GM23338 (cell line): ENCODE measurements around the gene URAD. TPM values are rescaled to one million over a fixed set of nuclear protein-coding genes. Genes with fewer than 3 reads are reported as not detected.
"Not testable (repeated sequence)": the region's sequence is repeated elsewhere in the genome, so short reads cannot be mapped to it uniquely, and the experiment has no call there.

Experiments used
- ATAC-seq: fragments of 200-7000 bp; cut with Tn5 transposase; 3 replicates; pipeline ENCODE4 v1.9.1; 2020
- DNase-seq: peaks from one replicate; pipeline ENCODE4 v3.0.0-alpha.2; 2015; ENCODE audit warnings: low spot score
- H2AFZ ChIP-seq: fragments of 200-600 bp; sonication (generic); 2 replicates; pipeline ENCODE4 v1.8.0; 2016; ENCODE audit warnings: antibody characterized with exemption, mild to moderate bottlenecking, moderate library complexity
- H3F3A ChIP-seq: fragments of 200-600 bp; sonication (generic); replicated peaks from 2 replicates; pipeline ENCODE4 v1.8.0; 2017; ENCODE audit warnings: antibody characterized with exemption, mixed run types, low read depth
- H3K27ac ChIP-seq: fragments of 200-600 bp; sonication (generic); 2 replicates; pipeline ENCODE4 v1.6.1; 2016; ENCODE audit warnings: low read depth
- H3K27me3 ChIP-seq: fragments of 200-600 bp; sonication (generic); 2 replicates; pipeline ENCODE4 v1.8.0; 2016; ENCODE audit warnings: mild to moderate bottlenecking, mixed run types, moderate library complexity; ENCODE audit not compliant: insufficient read depth
- H3K36me3 ChIP-seq: fragments of 200-600 bp; sonication (generic); 2 replicates; pipeline ENCODE4 v1.8.0; 2016; ENCODE audit warnings: mild to moderate bottlenecking; ENCODE audit not compliant: insufficient read depth
- H3K4me1 ChIP-seq: fragments of 200-600 bp; sonication (generic); 2 replicates; pipeline ENCODE4 v1.8.0; 2016; ENCODE audit warnings: mild to moderate bottlenecking, moderate library complexity; ENCODE audit not compliant: insufficient read depth
- H3K4me2 ChIP-seq: fragments of 200-600 bp; sonication (generic); 2 replicates; pipeline ENCODE4 v1.7.1; 2017; ENCODE audit warnings: mixed run types
- H3K4me3 ChIP-seq: fragments of 200-600 bp; sonication (generic); 2 replicates; pipeline ENCODE4 v1.6.1; 2016; ENCODE audit warnings: mixed run types
- H3K79me2 ChIP-seq: fragments of 200-600 bp; sonication (generic); replicated peaks from 2 replicates; pipeline ENCODE4 v1.8.0; 2017; ENCODE audit warnings: mild to moderate bottlenecking; ENCODE audit not compliant: insufficient read depth
- H3K9me2 ChIP-seq: fragments of 200-600 bp; sonication (generic); 2 replicates; pipeline ENCODE4 v1.8.0; 2017; ENCODE audit not compliant: insufficient read depth
- H4K20me1 ChIP-seq: fragments of 200-600 bp; sonication (generic); replicated peaks from 2 replicates; pipeline ENCODE4 v1.8.0; 2017; ENCODE audit warnings: mild to moderate bottlenecking; ENCODE audit not compliant: insufficient read depth
- H3K27ac Mint-ChIP-seq: 2 replicates; pipeline ENCODE4 v1.8.0; 2020; ENCODE audit warnings: inconsistent platforms, mild to moderate bottlenecking, moderate library complexity, mixed read lengths
- H3K27me3 Mint-ChIP-seq: 3 replicates; pipeline ENCODE4 v1.8.0; 2022; ENCODE audit warnings: low read depth, mild to moderate bottlenecking, moderate library complexity, mixed read lengths, inconsistent platforms; ENCODE audit not compliant: insufficient read depth, poor library complexity
- H3K36me3 Mint-ChIP-seq: 3 replicates; pipeline ENCODE4 v1.8.0; 2021; ENCODE audit warnings: low read depth, mild to moderate bottlenecking, inconsistent platforms, moderate library complexity, mixed read lengths
- H3K4me1 Mint-ChIP-seq: 3 replicates; pipeline ENCODE4 v1.8.0; 2020; ENCODE audit warnings: mild to moderate bottlenecking, inconsistent platforms, mixed read lengths
- H3K4me3 Mint-ChIP-seq: 3 replicates; pipeline ENCODE4 v1.8.0; 2021; ENCODE audit warnings: moderate library complexity, mild to moderate bottlenecking, inconsistent platforms, mixed read lengths
- H3K9me3 Mint-ChIP-seq: 3 replicates; pipeline ENCODE4 v1.8.0; 2020; ENCODE audit warnings: moderate library complexity, mild to moderate bottlenecking, inconsistent platforms, mixed read lengths
- JUNB ChIP-seq: IDR thresholded peaks from one replicate; pipeline ENCODE4 v1.6.1; 2016; ENCODE audit warnings: antibody characterized with exemption; ENCODE audit not compliant: unreplicated experiment
- POLR2AphosphoS5 ChIP-seq: IDR thresholded peaks from 2 replicates; pipeline ENCODE4 v1.6.1; 2016; ENCODE audit warnings: antibody characterized with exemption, low read depth
- ZNF114 ChIP-seq: fragments of 250-450 bp; sonication (Bioruptor Pico); IDR thresholded peaks from 2 replicates; pipeline ENCODE4 v1.5.0; 2020; ENCODE audit warnings: mild to moderate bottlenecking, moderate library complexity
- polyA plus RNA-seq: library from polyadenylated mRNA; unstranded; fragments of >200 nt; fragmentation: Nextera tagmentation; extraction: Ambion mirVana; gene quantifications from 2 replicates; pipeline ENCODE4 v1.2.1, GENCODE V29; 2016
- total RNA-seq: library from RNA; depleted of rRNA; stranded (reverse); fragments of >200 nt; shearing (Covaris generic); gene quantifications from 2 replicates; pipeline ENCODE4 v1.2.3, GENCODE V29; 2014
- TF ChIP-seq, protein P1 (sequence below): fragments of 250-450 bp; sonication (Bioruptor Pico); IDR thresholded peaks from 2 replicates; pipeline ENCODE4 v1.5.0; 2020; ENCODE audit warnings: mild to moderate bottlenecking, moderate library complexity

The URAD gene
- total and polyA plus RNA-seq, 2 experiments from 2014 or later, result not detected

DNA sequence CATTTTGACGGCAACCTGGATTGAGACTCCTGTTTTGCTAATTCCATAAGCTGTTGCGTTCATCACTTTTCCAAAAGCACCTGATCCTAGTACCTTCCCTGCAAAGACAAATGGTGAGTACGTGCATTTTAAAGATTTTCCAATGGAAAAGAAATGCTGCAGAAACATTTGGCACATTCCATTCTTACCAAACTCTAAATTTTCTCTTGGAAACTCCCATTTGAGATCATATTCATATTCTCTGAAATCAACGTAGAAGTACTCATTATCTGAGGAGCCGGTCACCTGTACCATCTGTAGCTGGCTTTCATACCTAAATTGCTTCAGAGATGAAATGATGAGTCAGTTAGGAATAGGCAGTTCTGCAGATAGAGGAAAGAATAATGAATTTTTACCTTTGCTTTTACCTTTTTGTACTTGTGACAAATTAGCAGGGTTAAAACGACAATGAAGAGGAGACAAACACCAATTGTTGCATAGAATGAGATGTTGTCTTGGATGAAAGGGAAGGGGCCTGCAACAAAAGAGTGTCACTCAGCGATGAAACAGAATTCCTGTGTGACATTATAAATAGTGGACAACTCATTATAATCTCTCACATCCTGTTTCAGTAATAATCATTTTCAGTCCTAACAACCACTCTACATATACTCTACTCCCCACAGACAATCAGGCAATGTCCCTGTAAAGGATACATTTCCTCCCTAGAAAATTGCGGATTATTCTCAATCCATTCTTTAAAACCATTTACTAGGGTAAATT is 45.6 kb upstream of the URAD start:
- H3K9me3 Mint-ChIP-seq, result peaks cover 6% of the 10 kb centered on the region
- no peaks in the 10 kb centered on the region for H3K4me1 Mint-ChIP-seq
- no peak overlapping the region for H3K27ac Mint-ChIP-seq
- no peak for TF ChIP-seq JUNB
- TF ChIP-seq, protein P1, sequence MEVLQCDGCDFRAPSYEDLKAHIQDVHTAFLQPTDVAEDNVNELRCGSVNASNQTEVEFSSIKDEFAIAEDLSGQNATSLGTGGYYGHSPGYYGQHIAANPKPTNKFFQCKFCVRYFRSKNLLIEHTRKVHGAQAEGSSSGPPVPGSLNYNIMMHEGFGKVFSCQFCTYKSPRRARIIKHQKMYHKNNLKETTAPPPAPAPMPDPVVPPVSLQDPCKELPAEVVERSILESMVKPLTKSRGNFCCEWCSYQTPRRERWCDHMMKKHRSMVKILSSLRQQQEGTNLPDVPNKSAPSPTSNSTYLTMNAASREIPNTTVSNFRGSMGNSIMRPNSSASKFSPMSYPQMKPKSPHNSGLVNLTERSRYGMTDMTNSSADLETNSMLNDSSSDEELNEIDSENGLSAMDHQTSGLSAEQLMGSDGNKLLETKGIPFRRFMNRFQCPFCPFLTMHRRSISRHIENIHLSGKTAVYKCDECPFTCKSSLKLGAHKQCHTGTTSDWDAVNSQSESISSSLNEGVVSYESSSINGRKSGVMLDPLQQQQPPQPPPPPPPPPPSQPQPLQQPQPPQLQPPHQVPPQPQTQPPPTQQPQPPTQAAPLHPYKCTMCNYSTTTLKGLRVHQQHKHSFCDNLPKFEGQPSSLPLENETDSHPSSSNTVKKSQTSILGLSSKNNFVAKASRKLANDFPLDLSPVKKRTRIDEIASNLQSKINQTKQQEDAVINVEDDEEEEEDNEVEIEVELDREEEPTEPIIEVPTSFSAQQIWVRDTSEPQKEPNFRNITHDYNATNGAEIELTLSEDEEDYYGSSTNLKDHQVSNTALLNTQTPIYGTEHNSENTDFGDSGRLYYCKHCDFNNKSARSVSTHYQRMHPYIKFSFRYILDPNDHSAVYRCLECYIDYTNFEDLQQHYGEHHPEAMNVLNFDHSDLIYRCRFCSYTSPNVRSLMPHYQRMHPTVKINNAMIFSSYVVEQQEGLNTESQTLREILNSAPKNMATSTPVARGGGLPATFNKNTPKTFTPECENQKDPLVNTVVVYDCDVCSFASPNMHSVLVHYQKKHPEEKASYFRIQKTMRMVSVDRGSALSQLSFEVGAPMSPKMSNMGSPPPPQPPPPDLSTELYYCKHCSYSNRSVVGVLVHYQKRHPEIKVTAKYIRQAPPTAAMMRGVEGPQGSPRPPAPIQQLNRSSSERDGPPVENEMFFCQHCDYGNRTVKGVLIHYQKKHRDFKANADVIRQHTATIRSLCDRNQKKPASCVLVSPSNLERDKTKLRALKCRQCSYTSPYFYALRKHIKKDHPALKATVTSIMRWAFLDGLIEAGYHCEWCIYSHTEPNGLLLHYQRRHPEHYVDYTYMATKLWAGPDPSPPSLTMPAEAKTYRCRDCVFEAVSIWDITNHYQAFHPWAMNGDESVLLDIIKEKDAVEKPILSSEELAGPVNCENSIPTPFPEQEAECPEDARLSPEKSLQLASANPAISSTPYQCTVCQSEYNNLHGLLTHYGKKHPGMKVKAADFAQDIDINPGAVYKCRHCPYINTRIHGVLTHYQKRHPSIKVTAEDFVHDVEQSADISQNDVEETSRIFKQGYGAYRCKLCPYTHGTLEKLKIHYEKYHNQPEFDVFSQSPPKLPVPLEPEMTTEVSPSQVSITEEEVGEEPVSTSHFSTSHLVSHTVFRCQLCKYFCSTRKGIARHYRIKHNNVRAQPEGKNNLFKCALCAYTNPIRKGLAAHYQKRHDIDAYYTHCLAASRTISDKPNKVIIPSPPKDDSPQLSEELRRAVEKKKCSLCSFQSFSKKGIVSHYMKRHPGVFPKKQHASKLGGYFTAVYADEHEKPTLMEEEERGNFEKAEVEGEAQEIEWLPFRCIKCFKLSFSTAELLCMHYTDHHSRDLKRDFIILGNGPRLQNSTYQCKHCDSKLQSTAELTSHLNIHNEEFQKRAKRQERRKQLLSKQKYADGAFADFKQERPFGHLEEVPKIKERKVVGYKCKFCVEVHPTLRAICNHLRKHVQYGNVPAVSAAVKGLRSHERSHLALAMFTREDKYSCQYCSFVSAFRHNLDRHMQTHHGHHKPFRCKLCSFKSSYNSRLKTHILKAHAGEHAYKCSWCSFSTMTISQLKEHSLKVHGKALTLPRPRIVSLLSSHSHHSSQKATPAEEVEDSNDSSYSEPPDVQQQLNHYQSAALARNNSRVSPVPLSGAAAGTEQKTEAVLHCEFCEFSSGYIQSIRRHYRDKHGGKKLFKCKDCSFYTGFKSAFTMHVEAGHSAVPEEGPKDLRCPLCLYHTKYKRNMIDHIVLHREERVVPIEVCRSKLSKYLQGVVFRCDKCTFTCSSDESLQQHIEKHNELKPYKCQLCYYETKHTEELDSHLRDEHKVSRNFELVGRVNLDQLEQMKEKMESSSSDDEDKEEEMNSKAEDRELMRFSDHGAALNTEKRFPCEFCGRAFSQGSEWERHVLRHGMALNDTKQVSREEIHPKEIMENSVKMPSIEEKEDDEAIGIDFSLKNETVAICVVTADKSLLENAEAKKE (CRISPR knock-in tag), result no peak
- no peak for TF ChIP-seq POLR2AphosphoS5
- TF ChIP-seq ZNF114, result no peak
- no peaks in the 10 kb centered on the region for H4K20me1 ChIP-seq
- H3K27me3 ChIP-seq, result no peaks in the 10 kb centered on the region
- H3K4me3 Mint-ChIP-seq, result no peak overlapping the region
- no peak overlapping the region for H3K27ac ChIP-seq
- H3K36me3 Mint-ChIP-seq, result peaks cover 2% of the 10 kb centered on the region; the same call in 1 of the 3 replicates
- no peaks in the 10 kb centered on the region for H3K79me2 ChIP-seq
- H3F3A ChIP-seq, result no peaks in the 10 kb centered on the region
- peaks cover 8% of the 10 kb centered on the region for H3K27me3 Mint-ChIP-seq
- no peak overlapping the region for H3K4me2 ChIP-seq
- ATAC-seq (no peak), DNase-seq (no peak)
- H2AFZ ChIP-seq, result no peak overlapping the region
- no peaks in the 10 kb centered on the region for H3K36me3 ChIP-seq
- no peak overlapping the region for H3K4me3 ChIP-seq
- no peaks in the 10 kb centered on the region for H3K4me1 ChIP-seq
- H3K9me2 ChIP-seq, result no peaks in the 10 kb centered on the region; the same call in 1 of the 2 replicates

DNA sequence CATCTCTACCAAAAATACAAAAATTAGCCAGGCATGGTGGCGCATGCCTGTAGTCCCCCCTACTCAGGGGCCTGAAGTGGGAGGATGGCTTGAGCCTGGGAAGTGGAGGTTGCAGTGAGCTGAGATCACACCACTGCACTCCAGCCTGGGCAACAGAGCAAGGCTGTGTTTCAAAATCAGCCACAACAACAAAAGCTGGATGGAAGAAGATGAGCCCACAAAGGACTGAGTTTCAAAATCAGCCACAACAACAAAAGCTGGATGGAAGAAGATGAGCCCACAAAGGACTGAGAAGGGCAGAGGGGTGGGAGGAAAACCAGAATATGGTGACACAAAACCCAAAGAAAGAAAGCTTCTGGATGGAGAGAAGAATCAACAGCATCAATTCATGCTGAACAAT is 43.9 kb upstream of the URAD start:
- H2AFZ ChIP-seq, H3K4me2 ChIP-seq, H4K20me1 ChIP-seq, H3F3A ChIP-seq, H3K79me2 ChIP-seq, DNase-seq, H3K4me3 Mint-ChIP-seq, H3K27me3 Mint-ChIP-seq, H3K4me1 Mint-ChIP-seq, H3K9me3 Mint-ChIP-seq, H3K9me2 ChIP-seq, H3K36me3 ChIP-seq, H3K27ac ChIP-seq, ATAC-seq, H3K4me3 ChIP-seq, H3K27ac Mint-ChIP-seq, H3K4me1 ChIP-seq, H3K36me3 Mint-ChIP-seq, H3K27me3 ChIP-seq: not testable (repeated sequence)
